Glutamatergic neuron (in vitro differentiated cells): Measurements from ENCODE around the gene KIRREL3. TPM values are rescaled to one million over a fixed set of nuclear protein-coding genes. Genes with fewer than 3 reads are reported as not detected.

Source experiments
- DNase-seq: peaks from one replicate; pipeline ENCODE4 v3.0.0; 2022
- H3K27ac Mint-ChIP-seq: one replicate; pipeline ENCODE4 v1.8.0; 2020; ENCODE audit warnings: mild to moderate bottlenecking, mixed read lengths, inconsistent platforms; ENCODE audit not compliant: unreplicated experiment
- H3K27me3 Mint-ChIP-seq: one replicate; pipeline ENCODE4 v1.8.0; 2020; ENCODE audit warnings: mild to moderate bottlenecking, moderate library complexity, mixed read lengths, inconsistent platforms; ENCODE audit not compliant: unreplicated experiment
- H3K36me3 Mint-ChIP-seq: one replicate; pipeline ENCODE4 v1.8.0; 2020; ENCODE audit warnings: mild to moderate bottlenecking, mixed read lengths, inconsistent platforms; ENCODE audit not compliant: unreplicated experiment
- H3K4me1 Mint-ChIP-seq: one replicate; pipeline ENCODE4 v1.8.0; 2020; ENCODE audit warnings: mild to moderate bottlenecking, low read depth, mixed read lengths, inconsistent platforms; ENCODE audit not compliant: unreplicated experiment
- H3K4me3 Mint-ChIP-seq: one replicate; pipeline ENCODE4 v1.8.0; 2020; ENCODE audit warnings: mild to moderate bottlenecking, mixed read lengths, inconsistent platforms; ENCODE audit not compliant: unreplicated experiment
- H3K9me3 Mint-ChIP-seq: one replicate; pipeline ENCODE4 v1.8.0; 2020; ENCODE audit warnings: mild to moderate bottlenecking, moderate library complexity, mixed read lengths, inconsistent platforms; ENCODE audit not compliant: unreplicated experiment
- total RNA-seq: library from RNA; stranded (reverse); fragmentation: NEBNext Ultra II Directional; extraction: Animal tissue kit (Norgen Biotek cat#: 25700); gene quantifications from one replicate; pipeline ENCODE4 v1.2.1, GENCODE V29; 2021; ENCODE audit not compliant: unreplicated experiment
- TF ChIP-seq, protein P1 (sequence below): fragments of 200-600 bp; sonication (generic); IDR thresholded peaks from one replicate; pipeline ENCODE4 v1.5.0; 2021; ENCODE audit not compliant: partially characterized antibody, unreplicated experiment

Gene KIRREL3
- total RNA-seq, 1 donor from 2014 or later: 25.3 TPM

DNA sequence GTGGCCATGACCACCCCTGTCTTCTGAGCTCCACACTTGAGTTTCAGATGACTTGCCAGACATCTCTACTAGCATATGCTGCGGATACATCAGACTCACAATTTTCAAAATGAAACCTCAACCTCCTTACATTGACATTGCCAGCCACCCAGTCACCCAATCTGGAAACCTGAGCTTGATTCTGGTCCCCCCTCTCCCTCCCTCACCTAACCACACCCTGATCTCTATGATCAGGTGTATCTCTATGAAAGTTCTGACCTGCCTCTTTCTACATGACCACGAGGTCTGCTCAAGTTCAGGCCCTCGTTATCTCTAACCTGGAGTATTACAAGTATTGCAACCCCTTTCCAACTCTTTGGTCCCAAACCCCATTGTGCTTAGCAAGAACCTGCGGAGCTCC is 254.1 kb downstream of the KIRREL3 start:
- TF ChIP-seq, protein P1, sequence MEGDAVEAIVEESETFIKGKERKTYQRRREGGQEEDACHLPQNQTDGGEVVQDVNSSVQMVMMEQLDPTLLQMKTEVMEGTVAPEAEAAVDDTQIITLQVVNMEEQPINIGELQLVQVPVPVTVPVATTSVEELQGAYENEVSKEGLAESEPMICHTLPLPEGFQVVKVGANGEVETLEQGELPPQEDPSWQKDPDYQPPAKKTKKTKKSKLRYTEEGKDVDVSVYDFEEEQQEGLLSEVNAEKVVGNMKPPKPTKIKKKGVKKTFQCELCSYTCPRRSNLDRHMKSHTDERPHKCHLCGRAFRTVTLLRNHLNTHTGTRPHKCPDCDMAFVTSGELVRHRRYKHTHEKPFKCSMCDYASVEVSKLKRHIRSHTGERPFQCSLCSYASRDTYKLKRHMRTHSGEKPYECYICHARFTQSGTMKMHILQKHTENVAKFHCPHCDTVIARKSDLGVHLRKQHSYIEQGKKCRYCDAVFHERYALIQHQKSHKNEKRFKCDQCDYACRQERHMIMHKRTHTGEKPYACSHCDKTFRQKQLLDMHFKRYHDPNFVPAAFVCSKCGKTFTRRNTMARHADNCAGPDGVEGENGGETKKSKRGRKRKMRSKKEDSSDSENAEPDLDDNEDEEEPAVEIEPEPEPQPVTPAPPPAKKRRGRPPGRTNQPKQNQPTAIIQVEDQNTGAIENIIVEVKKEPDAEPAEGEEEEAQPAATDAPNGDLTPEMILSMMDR: no peak
- peaks cover 7% of the 10 kb centered on the region for H3K9me3 Mint-ChIP-seq
- no peak for DNase-seq
- H3K4me3 Mint-ChIP-seq: no peak overlapping the region
- H3K36me3 Mint-ChIP-seq: peaks cover 12% of the 10 kb centered on the region
- H3K27ac Mint-ChIP-seq: no peak overlapping the region
- peaks cover 1% of the 10 kb centered on the region for H3K27me3 Mint-ChIP-seq
- H3K4me1 Mint-ChIP-seq: peaks cover 11% of the 10 kb centered on the region

DNA sequence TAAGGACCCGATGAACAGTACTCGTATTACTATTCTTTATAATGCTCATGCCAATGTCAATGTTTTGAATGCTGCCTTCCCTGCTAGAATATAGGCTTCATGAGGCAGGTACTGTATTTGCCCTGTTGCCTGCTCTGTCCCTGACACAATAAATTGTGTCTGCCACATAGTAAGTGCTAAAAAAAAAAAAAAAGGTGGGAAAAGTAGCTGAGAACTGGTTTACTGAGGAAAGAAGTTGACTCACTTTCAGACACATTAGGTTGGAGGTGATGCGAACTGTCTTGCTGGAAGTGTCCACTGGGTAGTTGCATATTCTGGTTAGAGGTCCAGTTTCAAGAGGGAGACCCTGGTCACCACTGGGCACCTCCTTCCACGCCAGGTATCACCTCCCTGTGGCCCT is 255.9 kb downstream of the KIRREL3 start:
- Mint-ChIP-seq H3K36me3 (peaks cover 7% of the 10 kb centered on the region), H3K9me3 (peaks cover 4% of the 10 kb centered on the region), H3K27me3 (peaks cover 1% of the 10 kb centered on the region), H3K27ac (no peak overlapping the region), H3K4me1 (peaks cover 11% of the 10 kb centered on the region), H3K4me3 (no peak overlapping the region)
- DNase-seq: no peak
- TF ChIP-seq, protein P1: no peak

DNA sequence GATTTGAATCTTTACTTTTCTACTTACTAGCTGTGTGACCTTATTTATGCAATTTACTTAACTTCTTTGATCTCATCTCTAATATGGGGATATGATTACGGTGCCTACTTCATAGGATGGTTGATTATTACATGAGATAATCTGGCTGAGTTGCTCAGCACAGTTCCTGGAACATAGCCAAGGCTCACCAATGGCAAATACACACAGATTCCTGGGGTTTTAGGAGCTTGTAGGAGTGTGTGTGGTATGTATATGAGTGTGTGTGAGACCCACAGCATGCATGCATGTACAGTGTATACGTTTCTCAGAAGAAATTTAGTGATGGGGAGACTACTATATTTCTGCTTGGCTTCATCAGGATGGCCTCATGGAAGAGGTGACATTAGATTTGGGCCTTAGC is 256.9 kb downstream of the KIRREL3 start:
- no peaks in the 10 kb centered on the region for H3K36me3 Mint-ChIP-seq
- peaks cover 2% of the 10 kb centered on the region for H3K9me3 Mint-ChIP-seq
- H3K27ac Mint-ChIP-seq: no peak overlapping the region
- H3K27me3 Mint-ChIP-seq: peaks cover 1% of the 10 kb centered on the region
- TF ChIP-seq, protein P1: no peak
- DNase-seq: no peak
- peaks cover 4% of the 10 kb centered on the region for H3K4me1 Mint-ChIP-seq
- no peak overlapping the region for H3K4me3 Mint-ChIP-seq

DNA sequence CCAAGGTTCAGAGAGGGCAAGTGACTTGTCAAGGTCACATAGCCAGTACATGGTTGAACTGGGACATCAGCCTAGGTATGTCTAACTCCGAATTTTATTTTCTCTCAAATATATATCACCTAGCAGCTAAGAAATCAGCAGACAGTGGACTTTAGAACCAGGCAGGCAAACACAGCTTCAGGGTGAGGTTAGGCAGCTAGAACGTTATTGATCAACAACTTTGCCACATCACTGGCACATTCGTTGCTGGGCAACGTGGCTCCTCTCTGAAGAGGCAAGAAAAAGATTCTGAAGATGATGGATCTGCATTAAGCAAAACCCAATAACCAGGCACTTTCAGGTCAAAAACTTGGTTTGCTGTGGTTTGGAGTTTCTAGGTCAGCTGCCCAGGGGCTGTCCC is 258.0 kb downstream of the KIRREL3 start:
- peaks cover 2% of the 10 kb centered on the region for H3K9me3 Mint-ChIP-seq
- no peak for DNase-seq
- H3K36me3 Mint-ChIP-seq: no peaks in the 10 kb centered on the region
- no peak overlapping the region for H3K27ac Mint-ChIP-seq
- peaks cover 5% of the 10 kb centered on the region for H3K4me1 Mint-ChIP-seq
- H3K4me3 Mint-ChIP-seq: no peak overlapping the region
- peaks cover 1% of the 10 kb centered on the region for H3K27me3 Mint-ChIP-seq
- TF ChIP-seq, protein P1: no peak

DNA sequence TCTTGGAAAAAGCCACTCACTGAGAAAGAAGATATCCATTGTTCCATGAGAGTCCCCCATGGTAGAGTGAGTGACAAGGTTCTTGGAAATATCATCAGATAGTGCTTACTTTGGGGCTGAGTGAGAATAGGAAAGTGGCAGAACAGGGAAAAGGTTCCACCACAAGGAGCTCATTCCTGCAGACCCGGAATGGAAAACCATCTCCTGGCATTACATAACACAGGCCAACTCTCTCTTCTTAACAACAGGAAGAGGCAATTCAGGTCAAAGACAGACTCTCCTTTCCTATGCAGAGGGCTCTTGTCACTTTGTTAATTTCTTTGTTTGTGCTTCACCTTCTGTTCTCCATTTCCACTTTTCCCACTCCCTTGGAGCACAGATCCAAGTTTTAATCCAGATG is 259.7 kb downstream of the KIRREL3 start:
- H3K27ac Mint-ChIP-seq: no peak overlapping the region
- H3K27me3 Mint-ChIP-seq: peaks cover under 1% of the 10 kb centered on the region
- TF ChIP-seq, protein P1: no peak
- H3K36me3 Mint-ChIP-seq: no peaks in the 10 kb centered on the region
- peaks cover 2% of the 10 kb centered on the region for H3K9me3 Mint-ChIP-seq
- no peak for DNase-seq
- no peak overlapping the region for H3K4me3 Mint-ChIP-seq
- H3K4me1 Mint-ChIP-seq: peaks cover 14% of the 10 kb centered on the region
